ENCODE measurements around the gene OCLN. TPM values are rescaled to one million over a fixed set of nuclear protein-coding genes. Genes with fewer than 3 reads are reported as not detected.

The OCLN gene
- polyA plus RNA-seq, 2 of the 4 experiments (the other 2 are of a cell fraction): 10.7 to 54.1 TPM

GRCh38 chr5:69485471-69485870 lies 7.1 kb upstream of the OCLN start:
- no peak for TF ChIP-seq CTCF (IDR thresholded peaks at IDR 0.05)
- TF ChIP-seq E2F6 (IDR thresholded peaks at IDR 0.05; ENCODE audit: borderline replicate concordance, low read depth): no peak
- no peak for TF ChIP-seq CHD4 (IDR thresholded peaks at IDR 0.05; ENCODE audit: borderline replicate concordance)
- no peak for TF ChIP-seq ZFP36 (IDR thresholded peaks at IDR 0.05; ENCODE audit: borderline replicate concordance, partially characterized antibody)
- no peak for TF ChIP-seq POLR2A (IDR thresholded peaks at IDR 0.05; ENCODE audit: low read length)
- TF ChIP-seq HEYL (CRISPR knock-in tag; IDR thresholded peaks at IDR 0.05): no peak
- no peak for TF ChIP-seq RFX5 (IDR thresholded peaks at IDR 0.05)
- no peak for TF ChIP-seq ZSCAN20 (CRISPR knock-in tag; IDR thresholded peaks at IDR 0.05)
- TF ChIP-seq MAZ (IDR thresholded peaks at IDR 0.05; ENCODE audit: borderline replicate concordance, low read depth, low read length): no peak
- no peak for TF ChIP-seq ELK1 (IDR thresholded peaks at IDR 0.05; ENCODE audit: low read depth, low read length)
- no peak for TF ChIP-seq MAX (IDR thresholded peaks at IDR 0.05)
- TF ChIP-seq EP300 (IDR thresholded peaks at IDR 0.05): no peak
- TF ChIP-seq SMC3 (IDR thresholded peaks at IDR 0.05): no peak
- TF ChIP-seq MYC (IDR thresholded peaks at IDR 0.05; ENCODE audit: borderline replicate concordance, low read length): no peak
- no peak for TF ChIP-seq SREBF2 (IDR thresholded peaks at IDR 0.05)
- no peak for TF ChIP-seq HOXB13 (CRISPR knock-in tag; IDR thresholded peaks at IDR 0.05; ENCODE audit: low read depth)
- TF ChIP-seq PHF8 (IDR thresholded peaks at IDR 0.05; ENCODE audit: borderline replicate concordance, low read depth): no peak
- POLR2A ChIA-PET: no interaction called here
- Histone ChIP-seq H3K4me2 (no peak overlapping the region), H3K4me3 (no peak overlapping the region), H3K4me1 (no peaks in the 10 kb centered on the region), H3K27ac (no peak overlapping the region), H3K9me3 (no peaks in the 10 kb centered on the region)
- WGBS (ENCODE audit: missing lambda C conversion rate): 85% methylated on average over 1 of the region's 1 CpG
- no peak for DNase-seq (ENCODE audit: low read depth in 1 of 2, low spot score in 1 of 2)
- FAIRE-seq: no peak
- CTCF ChIA-PET: no interaction called here
- no peak for ATAC-seq

- Histone ChIP-seq H3K4me1 (peaks cover 12% of the 10 kb centered on the region; the same call in 2 of the 3 replicates), H3K9me3 (no peaks in the 10 kb centered on the region), H3K27ac (no peak overlapping the region), H3K4me2 (no peak overlapping the region), H3K4me3 (no peak overlapping the region)
- ChIA-PET CTCF (no interaction called here), POLR2A (no interaction called here)
- DNase-seq (ENCODE audit: low read depth in 1 of 2, low spot score in 1 of 2) (no peak), ATAC-seq (no peak), FAIRE-seq (no peak)
- no peak for TF ChIP-seq ZC3H11A (IDR thresholded peaks at IDR 0.05)
- WGBS (ENCODE audit: missing lambda C conversion rate): 86% methylated on average over 4 of the region's 4 CpGs
These were observed 3.3 kb upstream of the OCLN start for GRCh38 chr5:69489246-69489645.

- Histone ChIP-seq H3K27ac (no peak overlapping the region), H3K4me2 (peak overlapping the region; percentile 71; the same call in 2 of the 3 replicates), H3K4me1 (peaks cover 18% of the 10 kb centered on the region; the same call in 2 of the 3 replicates), H3K4me3 (no peak overlapping the region), H3K9me3 (no peaks in the 10 kb centered on the region)
- POLR2A ChIA-PET: no interaction called here
- FAIRE-seq: no peak
- no peak for ATAC-seq
- CTCF ChIA-PET: no interaction called here
- 35% methylated on average over 2 of the region's 2 CpGs for WGBS (ENCODE audit: missing lambda C conversion rate)
- no peak for DNase-seq (ENCODE audit: low read depth in 1 of 2, low spot score in 1 of 2)
- no peak for TF ChIP-seq FOSL2 (IDR thresholded peaks at IDR 0.05)
- no peak for TF ChIP-seq FOSL2 (CRISPR knock-in tag; IDR thresholded peaks at IDR 0.05)
- no peak for TF ChIP-seq RARB (CRISPR knock-in tag; IDR thresholded peaks at IDR 0.05)
- no peak for TF ChIP-seq MYC (IDR thresholded peaks at IDR 0.05; ENCODE audit: borderline replicate concordance, low read length)
- TF ChIP-seq CBX2 (IDR thresholded peaks at IDR 0.05; ENCODE audit: borderline replicate concordance, low read depth): no peak
- TF ChIP-seq FOSB (CRISPR knock-in tag; IDR thresholded peaks at IDR 0.05): no peak
- no peak for TF ChIP-seq CHD4 (IDR thresholded peaks at IDR 0.05; ENCODE audit: borderline replicate concordance)
- no peak for TF ChIP-seq CEBPB (IDR thresholded peaks at IDR 0.05)
- TF ChIP-seq PBX3 (IDR thresholded peaks at IDR 0.05): no peak
- no peak for TF ChIP-seq POLR2A (IDR thresholded peaks at IDR 0.05; ENCODE audit: low read length)
- no peak for TF ChIP-seq SREBF2 (IDR thresholded peaks at IDR 0.05)
- TF ChIP-seq E2F6 (IDR thresholded peaks at IDR 0.05; ENCODE audit: borderline replicate concordance, low read depth): no peak
- TF ChIP-seq NFE2L2 (conservative IDR thresholded peaks at IDR 0.05; ENCODE audit: low read length): no peak
- TF ChIP-seq KDM1A (IDR thresholded peaks at IDR 0.05; ENCODE audit: low read depth): no peak
- TF ChIP-seq CHD2 (IDR thresholded peaks at IDR 0.05; ENCODE audit: low read length, partially characterized antibody): no peak
- no peak for TF ChIP-seq MAFK (IDR thresholded peaks at IDR 0.05; ENCODE audit: partially characterized antibody)
- no peak for TF ChIP-seq KDM5A (IDR thresholded peaks at IDR 0.05)
- TF ChIP-seq TP53 (CRISPR knock-in tag; IDR thresholded peaks at IDR 0.05): no peak
- TF ChIP-seq EHMT2 (IDR thresholded peaks at IDR 0.05; ENCODE audit: low read depth): no peak
These were observed 1.6 kb upstream of the OCLN start for GRCh38 chr5:69491027-69491426.
